HG03565 (cell line): ENCODE results near the gene KRTAP4-7.
"Not testable (repeated sequence)": the region's sequence is repeated elsewhere in the genome, so short reads cannot be mapped to it uniquely, and the experiment has no call there.

Source experiments
- ATAC-seq: cut with Tn5 transposase; IDR thresholded peaks from one replicate; pipeline ENCODE4 v1.9.1; 2021; ENCODE audit warnings: mild to moderate bottlenecking, moderate library complexity; ENCODE audit not compliant: unreplicated experiment

The KRTAP4-7 gene

GRCh38 chr17:41084100-41084856 is at the start of gene KRTAP4-7:
Gene KRTAP4-7, plus strand, starts transcription at chr17:41084150. Its CDS starts 57 bp downstream, at chr17:41084207.
- not testable (repeated sequence) for ATAC-seq

- not testable (repeated sequence) for ATAC-seq
These were observed 49.5 kb upstream of the KRTAP4-7 start, which contains the start of gene KRTAP1-3 for GRCh38 chr17:41034346-41034935. Gene KRTAP1-3, minus strand, starts transcription at chr17:41034874. Its CDS starts 53 bp downstream, at chr17:41034821.

GRCh38 chr17:41037853-41038350 is 46.0 kb upstream of the KRTAP4-7 start:
- ATAC-seq: no peak

- not testable (repeated sequence) for ATAC-seq
These were observed 43.0 kb upstream of the KRTAP4-7 start, which contains the start of gene KRTAP1-1 for GRCh38 chr17:41040783-41041571. Gene KRTAP1-1, minus strand, starts transcription at chr17:41041450. Its CDS starts 53 bp downstream, at chr17:41041397.

GRCh38 chr17:41042953-41043352 is 41.0 kb upstream of the KRTAP4-7 start:
- ATAC-seq: no peak

- not testable (repeated sequence) for ATAC-seq
These were observed 37.0 kb upstream of the KRTAP4-7 start, which contains the start of gene KRTAP2-1 for GRCh38 chr17:41046735-41047465. Gene KRTAP2-1, minus strand, starts transcription at chr17:41047316. Its CDS starts 49 bp downstream, at chr17:41047267.

GRCh38 chr17:41048441-41048840 is 35.5 kb upstream of the KRTAP4-7 start:
- ATAC-seq: no peak

GRCh38 chr17:41049110-41049509 is 34.8 kb upstream of the KRTAP4-7 start:
- ATAC-seq: no peak

GRCh38 chr17:41052566-41052965 is 31.4 kb upstream of the KRTAP4-7 start:
- no peak for ATAC-seq

GRCh38 chr17:41054025-41054424 is 29.9 kb upstream of the KRTAP4-7 start:
- no peak for ATAC-seq

- ATAC-seq: not testable (repeated sequence)
These were observed 29.4 kb upstream of the KRTAP4-7 start for GRCh38 chr17:41054556-41054955.

GRCh38 chr17:41055130-41055529 is 28.8 kb upstream of the KRTAP4-7 start, which contains the start of gene KRTAP2-2:
Gene KRTAP2-2, minus strand, starts transcription at chr17:41055230. Its CDS starts 19 bp downstream, at chr17:41055211.
- not testable (repeated sequence) for ATAC-seq

- ATAC-seq: no peak
These were observed 26.4 kb upstream of the KRTAP4-7 start for GRCh38 chr17:41057547-41057946.

GRCh38 chr17:41058741-41059140 is 25.2 kb upstream of the KRTAP4-7 start:
- no peak for ATAC-seq

GRCh38 chr17:41059276-41060051 is 24.5 kb upstream of the KRTAP4-7 start:
- ATAC-seq: not testable (repeated sequence)

GRCh38 chr17:41060052-41060604 is 23.8 kb upstream of the KRTAP4-7 start, which contains the start of gene KRTAP2-3:
Gene KRTAP2-3, minus strand, starts transcription at chr17:41060114. Its CDS starts 64 bp downstream, at chr17:41060050.
- no peak for ATAC-seq

GRCh38 chr17:41061964-41062363 is 22.0 kb upstream of the KRTAP4-7 start:
- ATAC-seq: no peak

GRCh38 chr17:41063449-41063848 is 20.5 kb upstream of the KRTAP4-7 start:
- no peak for ATAC-seq

GRCh38 chr17:41064301-41064700 is 19.6 kb upstream of the KRTAP4-7 start:
- no peak for ATAC-seq
